Natural killer cell (primary cell): ENCODE data around the gene FAM83B. TPM values are rescaled to one million over a fixed set of nuclear protein-coding genes. Genes with fewer than 3 reads are reported as not detected.

Experiments
- ATAC-seq, 3 donors: fragments of 150-1000 bp in 2 of 3; fragments of 200-7000 bp in 1 of 3; cut with Tn5 transposase; 1 replicate in 1 of 3; 2 replicates in 2 of 3; pipeline ENCODE4 v1.10.0; 2021; ENCODE audit warnings: mild to moderate bottlenecking in 2 of 3, moderate library complexity in 2 of 3
- DNase-seq, 2 donors: peaks; one replicate each; pipeline versions ENCODE4 v3.0.0 to v3.0.0-alpha.2; 2013 to 2021; ENCODE audit warnings: mixed read lengths in 1 of 2
- H3K27ac ChIP-seq: one replicate; pipeline ENCODE4 v1.5.1; 2013; ENCODE audit warnings: mild to moderate bottlenecking, low read length
- H3K27me3 ChIP-seq: one replicate; pipeline ENCODE4 v1.6.1; 2013; ENCODE audit warnings: low read length; ENCODE audit not compliant: control insufficient read depth, insufficient read depth
- H3K36me3 ChIP-seq: one replicate; pipeline ENCODE4 v1.6.1; 2013; ENCODE audit warnings: low read length; ENCODE audit not compliant: control insufficient read depth, insufficient read depth
- H3K4me1 ChIP-seq: one replicate; pipeline ENCODE4 v1.6.1; 2013; ENCODE audit warnings: low read length; ENCODE audit not compliant: control insufficient read depth, insufficient read depth
- H3K4me3 ChIP-seq: one replicate; pipeline ENCODE4 v1.5.1; 2013; ENCODE audit warnings: low read length
- H3K9me3 ChIP-seq: one replicate; pipeline ENCODE4 v1.6.1; 2013; ENCODE audit warnings: low read length; ENCODE audit not compliant: control insufficient read depth, insufficient read depth
- H3K27ac Mint-ChIP-seq, 2 donors: one replicate each; pipeline ENCODE4 v1.8.0; 2022; ENCODE audit warnings: mild to moderate bottlenecking in 2 of 2, mixed read lengths in 2 of 2, moderate library complexity in 1 of 2
- H3K27me3 Mint-ChIP-seq, 2 donors: one replicate each; pipeline ENCODE4 v1.8.0; 2022; ENCODE audit warnings: low read depth in 2 of 2, mixed read lengths in 2 of 2
- H3K36me3 Mint-ChIP-seq: one replicate; pipeline ENCODE4 v1.8.0; 2022; ENCODE audit warnings: mixed read lengths
- H3K4me1 Mint-ChIP-seq, 2 donors: one replicate each; pipeline ENCODE4 v1.8.0; 2022; ENCODE audit warnings: mixed read lengths in 2 of 2
- H3K4me3 Mint-ChIP-seq: one replicate; pipeline ENCODE4 v1.8.0; 2022; ENCODE audit warnings: mild to moderate bottlenecking, moderate library complexity, mixed read lengths
- H3K9me3 Mint-ChIP-seq, 2 donors: one replicate each; pipeline ENCODE4 v1.8.0; 2022; ENCODE audit warnings: mixed read lengths in 2 of 2
- CTCF ChIP-seq: fragments of 200-600 bp; IDR thresholded peaks from one replicate; pipeline ENCODE4 v1.8.0; 2022; ENCODE audit warnings: antibody characterized with exemption
- WGBS: methylation state at CpG from one replicate; pipeline ENCODE4 v1.1.7; 2013; ENCODE audit warnings: missing lambda C conversion rate; ENCODE audit not compliant: insufficient coverage; 5-methylcytosine and 5-hydroxymethylcytosine counted together
- intact Hi-C: fragments of 100-400 bp; cut with micrococcal nuclease; formaldehyde crosslinking; loops from one replicate; pipeline ENCODE4 v1.14.2; 2022
- total RNA-seq, 4 donors: library from RNA; stranded (reverse); fragments of 120-200 nt in 1 of 4; gene quantifications; one replicate each; pipeline versions ENCODE4 v1.2.3 to v1.2.4, GENCODE V29; 2013 to 2022

The FAM83B gene
- total RNA-seq, 3 donors from 2014 or later (not counting 1 experiment from before 2014, with no cell fraction given) = not detected

- H3K27ac ChIP-seq = no peak overlapping the region
- no peaks in the 10 kb centered on the region for H3K9me3 ChIP-seq
- H3K27me3 ChIP-seq = no peaks in the 10 kb centered on the region
- Mint-ChIP-seq H3K36me3 (peaks cover 15% of the 10 kb centered on the region), H3K4me1 (no peaks in the 10 kb centered on the region), H3K27me3 (no peaks in the 10 kb centered on the region), H3K27ac (no peak overlapping the region), H3K9me3 (peaks cover 0 to 3% of the 10 kb centered on the region in 2 donors), H3K4me3 (no peak overlapping the region)
- no peak for TF ChIP-seq CTCF
- no peaks in the 10 kb centered on the region for H3K36me3 ChIP-seq
- ATAC-seq (no peak), DNase-seq (no peak)
- intact Hi-C loops = no loop called here
- H3K4me1 ChIP-seq = no peaks in the 10 kb centered on the region
- H3K4me3 ChIP-seq = no peak overlapping the region
- WGBS = 100% methylated on average over 2 of the region's 2 CpGs
Measured at GRCh38 chr6:54981276-54981609, 134.7 kb downstream of the FAM83B start.

GRCh38 chr6:54981647-54982046, 135.1 kb downstream of the FAM83B start:
- no peak for DNase-seq
- no peak for TF ChIP-seq CTCF
- no peak for ATAC-seq
- Mint-ChIP-seq H3K27ac (no peak overlapping the region), H3K27me3 (no peaks in the 10 kb centered on the region), H3K4me3 (no peak overlapping the region), H3K4me1 (no peaks in the 10 kb centered on the region), H3K9me3 (peaks cover 0 to 7% of the 10 kb centered on the region in 2 donors), H3K36me3 (peaks cover 13% of the 10 kb centered on the region)
- 94% methylated on average over 3 of the region's 3 CpGs for WGBS
- Histone ChIP-seq H3K36me3 (no peaks in the 10 kb centered on the region), H3K4me1 (no peaks in the 10 kb centered on the region), H3K27me3 (no peaks in the 10 kb centered on the region), H3K9me3 (no peaks in the 10 kb centered on the region), H3K4me3 (no peak overlapping the region), H3K27ac (no peak overlapping the region)
- intact Hi-C loops = no loop called here

- no peaks in the 10 kb centered on the region for H3K4me1 ChIP-seq
- no peak overlapping the region for H3K4me3 ChIP-seq
- Mint-ChIP-seq H3K4me1 (peaks cover 6 to 12% of the 10 kb centered on the region in 2 donors), H3K36me3 (peaks cover 8% of the 10 kb centered on the region), H3K9me3 (peaks cover 0 to 7% of the 10 kb centered on the region in 2 donors), H3K4me3 (no peak overlapping the region), H3K27ac (no peak overlapping the region), H3K27me3 (no peaks in the 10 kb centered on the region)
- intact Hi-C loops = no loop called here
- H3K27me3 ChIP-seq = no peaks in the 10 kb centered on the region
- ATAC-seq (no peak), DNase-seq (no peak)
- H3K27ac ChIP-seq = no peak overlapping the region
- H3K9me3 ChIP-seq = peaks cover 2% of the 10 kb centered on the region
- no peaks in the 10 kb centered on the region for H3K36me3 ChIP-seq
- no peak for TF ChIP-seq CTCF
Measured at GRCh38 chr6:54987633-54988290, 141.2 kb downstream of the FAM83B start.

- Mint-ChIP-seq H3K4me1 (peaks cover 6 to 12% of the 10 kb centered on the region in 2 donors), H3K27me3 (no peaks in the 10 kb centered on the region), H3K27ac (no peak overlapping the region), H3K4me3 (no peak overlapping the region), H3K36me3 (peaks cover 8% of the 10 kb centered on the region), H3K9me3 (peaks cover 3 to 10% of the 10 kb centered on the region in 2 donors)
- no peak for DNase-seq
- Histone ChIP-seq H3K9me3 (peaks cover 3% of the 10 kb centered on the region), H3K27me3 (no peaks in the 10 kb centered on the region), H3K4me3 (no peak overlapping the region), H3K27ac (no peak overlapping the region), H3K36me3 (no peaks in the 10 kb centered on the region), H3K4me1 (no peaks in the 10 kb centered on the region)
- ATAC-seq = no peak
- no peak for TF ChIP-seq CTCF
- intact Hi-C loops = no loop called here
Measured at GRCh38 chr6:54988576-54988975, 142.0 kb downstream of the FAM83B start.
